GM10248 (cell line): ENCODE results near the gene CDC42EP4.

ENCODE experiments used
- CTCF ChIA-PET: fragments of 300-600 bp; sonication (Branson Sonifier 250); formaldehyde crosslinking; extraction: SDS; loops from one replicate; lab custom pipeline; 2021; ENCODE audit warnings: antibody characterized with exemption; lab: Yijun Ruan, JAX
- POLR2A ChIA-PET: fragments of 350-650 bp; sonication (Branson Sonifier 250); formaldehyde crosslinking; extraction: SDS; loops from one replicate; lab custom pipeline; 2020; ENCODE audit warnings: antibody characterized with exemption; lab: Yijun Ruan, JAX
- DNase-seq: peaks from one replicate; pipeline ENCODE4 v3.0.0; 2012; ENCODE audit errors: extremely low spot score
- CTCF ChIP-seq: IDR thresholded peaks from 2 replicates; pipeline ENCODE4 v1.5.1; 2012; ENCODE audit warnings: mild to moderate bottlenecking, low read depth; ENCODE audit errors: extremely low read depth, missing control alignments, control extremely low read depth

Gene CDC42EP4

GRCh38 chr17:73279704-73280103 is 32.1 kb downstream of the CDC42EP4 start:
- DNase-seq, result no peak
- ChIA-PET CTCF (no interaction called here), POLR2A (no interaction called here)
- TF ChIP-seq CTCF, result no peak

- POLR2A ChIA-PET, result no interaction called here
These were observed 33.0 kb downstream of the CDC42EP4 start for GRCh38 chr17:73278465-73279453.

GRCh38 chr17:73278049-73278464 is 33.7 kb downstream of the CDC42EP4 start:
- POLR2A ChIA-PET, result no interaction called here

More at GRCh38 chr17:73278465-73279453, 33.0 kb downstream of the CDC42EP4 start:
- CTCF ChIA-PET, result interaction anchor here (0.8 to 1.8 kb wide), 4 partner anchors 9 to 91 kb away, joined by 3 to 4 read pairs (median 3); no protein-coding TSS in a partner anchor
- DNase-seq, result no peak
- no peak for TF ChIP-seq CTCF

GRCh38 chr17:73274490-73274889 is 37.3 kb downstream of the CDC42EP4 start:
- POLR2A ChIA-PET, result no interaction called here
- CTCF ChIA-PET, result interaction anchor here (1.0 kb wide), 1 partner anchor 19 kb away, joined by 4 read pairs; no protein-coding TSS in a partner anchor
- TF ChIP-seq CTCF, result no peak
- DNase-seq, result no peak

More at GRCh38 chr17:73278049-73278464, 33.7 kb downstream of the CDC42EP4 start:
- no peak for DNase-seq
- CTCF ChIA-PET, result interaction anchor here (0.8 to 1.8 kb wide), 4 partner anchors 8 to 92 kb away, joined by 3 to 4 read pairs (median 3); no protein-coding TSS in a partner anchor
- TF ChIP-seq CTCF, result no peak

GRCh38 chr17:73272906-73273218 is 38.9 kb downstream of the CDC42EP4 start:
- no peak for TF ChIP-seq CTCF
- POLR2A ChIA-PET, result no interaction called here
- no peak for DNase-seq
- CTCF ChIA-PET, result interaction anchor here (1.0 kb wide), 1 partner anchor 15 kb away, joined by 3 read pairs; no protein-coding TSS in a partner anchor

- DNase-seq, result peak; percentile 87
- POLR2A ChIA-PET, result no interaction called here
These were observed 40.7 kb downstream of the CDC42EP4 start for GRCh38 chr17:73271072-73271471.

More at GRCh38 chr17:73271072-73271471, 40.7 kb downstream of the CDC42EP4 start:
- CTCF ChIA-PET, result interaction anchor here (0.6 to 1.7 kb wide), 8 partner anchors 11 to 114 kb away, joined by 3 to 11 read pairs (median 4); no protein-coding TSS in a partner anchor
- TF ChIP-seq CTCF, result no peak
